SK-N-SH (cell line): ENCODE results near the gene GNB1L. TPM values are rescaled to one million over a fixed set of nuclear protein-coding genes. Genes with fewer than 3 reads are reported as not detected.

Experiments used
- CTCF ChIA-PET: fragments of 300-600, 350-600 bp; formaldehyde crosslinking; extraction: SDS; loops from one replicate; lab custom pipeline; 2021; lab: Yijun Ruan, JAX
- POLR2A ChIA-PET: fragments of 350-600 bp; sonication (Branson Sonifier 250); formaldehyde crosslinking; extraction: SDS; loops from one replicate; lab custom pipeline; 2020; ENCODE audit warnings: antibody characterized with exemption, inconsistent platforms; lab: Yijun Ruan, JAX
- DNase-seq: peaks from one replicate; pipeline ENCODE4 v3.0.0; 2012
- H2AFZ ChIP-seq: fragments of 200-600 bp; sonication (generic); 2 replicates; pipeline ENCODE4 v1.8.1; 2016; ENCODE audit warnings: antibody characterized with exemption, mild to moderate bottlenecking, low read depth
- H3F3A ChIP-seq: fragments of 200-600 bp; sonication (generic); replicated peaks from 2 replicates; pipeline ENCODE3; 2016; ENCODE audit warnings: antibody characterized with exemption, mild to moderate bottlenecking; ENCODE audit not compliant: insufficient read depth
- H3K27ac ChIP-seq, 2 experiments: fragments of 200-500 bp in 1 of 2; fragments of 200-600 bp in 1 of 2; sonication (Bioruptor generic) in 1 of 2; sonication (generic), shearing (Covaris generic) in 1 of 2; 2 replicates each; pipeline versions ENCODE4 v1.5.1 to v1.6.1; 2014 to 2016; ENCODE audit warnings: low read depth in 2 of 2, inconsistent platforms in 1 of 2, low read length in 1 of 2, mild to moderate bottlenecking in 1 of 2, mixed read lengths in 1 of 2
- H3K27me3 ChIP-seq: fragments of 200-600 bp; sonication (generic), shearing (Covaris generic); 2 replicates; pipeline ENCODE4 v1.6.1; 2016; ENCODE audit warnings: mixed run types; ENCODE audit not compliant: insufficient read depth
- H3K36me3 ChIP-seq, 2 experiments: fragments of 200-500 bp in 1 of 2; fragments of 200-600 bp in 1 of 2; sonication (Bioruptor generic) in 1 of 2; sonication (generic) in 1 of 2; replicated peaks in 1 of 2; 2 replicates each; pipeline versions ENCODE3 to v1.5.1; 2014 to 2016; ENCODE audit warnings: low read length in 1 of 2, mild to moderate bottlenecking in 1 of 2; ENCODE audit not compliant: insufficient read depth in 2 of 2, control insufficient read depth in 1 of 2
- H3K4me1 ChIP-seq, 2 experiments: fragments of 200-500 bp in 1 of 2; fragments of 200-600 bp in 1 of 2; sonication (Bioruptor generic) in 1 of 2; sonication (generic), shearing (Covaris generic) in 1 of 2; 2 replicates each; pipeline versions ENCODE4 v1.5.1 to v1.6.1; 2014 to 2016; ENCODE audit warnings: low read depth in 1 of 2, low read length in 1 of 2, mixed run types in 1 of 2; ENCODE audit not compliant: insufficient read depth in 2 of 2, control insufficient read depth in 1 of 2
- H3K4me2 ChIP-seq: fragments of 200-600 bp; sonication (generic), shearing (Covaris generic); 2 replicates; pipeline ENCODE4 v1.6.1; 2017; ENCODE audit warnings: mixed run types
- H3K4me3 ChIP-seq, 2 experiments: fragments of 200-500 bp in 1 of 2; fragments of 200-600 bp in 1 of 2; sonication (Bioruptor generic) in 1 of 2; sonication (generic), shearing (Covaris generic) in 1 of 2; 2 replicates each; pipeline versions ENCODE4 v1.5.1 to v1.8.1; 2014 to 2016; ENCODE audit warnings: low read depth in 2 of 2, inconsistent platforms in 1 of 2, low read length in 1 of 2, mild to moderate bottlenecking in 1 of 2, mixed read lengths in 1 of 2, moderate library complexity in 1 of 2
- H3K79me2 ChIP-seq: fragments of 200-600 bp; sonication (generic); 2 replicates; pipeline ENCODE4 v1.8.1; 2017; ENCODE audit warnings: mild to moderate bottlenecking; ENCODE audit not compliant: insufficient read depth
- H3K9ac ChIP-seq: fragments of 200-600 bp; sonication (generic); 2 replicates; pipeline ENCODE4 v1.6.1; 2017; ENCODE audit warnings: mixed run types
- H3K9me2 ChIP-seq: fragments of 200-600 bp; sonication (generic); 2 replicates; pipeline ENCODE4 v1.6.1; 2017; ENCODE audit warnings: mixed run types
- H3K9me3 ChIP-seq: fragments of 200-600 bp; sonication (generic); 2 replicates; pipeline ENCODE4 v1.6.1; 2017; ENCODE audit warnings: mixed run types, mild to moderate bottlenecking, moderate library complexity
- H4K20me1 ChIP-seq: fragments of 200-600 bp; sonication (generic); 2 replicates; pipeline ENCODE4 v1.6.1; 2017; ENCODE audit warnings: mild to moderate bottlenecking, mixed run types; ENCODE audit not compliant: insufficient read depth
- EP300 ChIP-seq, 2 experiments: IDR thresholded peaks; 2 replicates each; pipeline versions ENCODE4 v1.4.0 to v1.6.1; 2012; ENCODE audit warnings: borderline replicate concordance in 1 of 2, low read depth in 1 of 2, low read length in 1 of 2
- FOSL2 ChIP-seq: IDR thresholded peaks from 2 replicates; pipeline ENCODE4 v1.4.0; 2012; ENCODE audit warnings: low read depth, mild to moderate bottlenecking, moderate library complexity, borderline replicate concordance
- FOXJ3 ChIP-seq: sonication (generic); formaldehyde crosslinking; IDR thresholded peaks from 2 replicates; pipeline ENCODE4 v1.5.1; 2020; ENCODE audit warnings: mild to moderate bottlenecking, missing genetic modification reagents
- FOXM1 ChIP-seq: IDR thresholded peaks from 2 replicates; pipeline ENCODE4 v1.4.0; 2012; ENCODE audit warnings: low read depth, mild to moderate bottlenecking
- NRF1 ChIP-seq: IDR thresholded peaks from 2 replicates; pipeline ENCODE4 v1.6.1; 2012; ENCODE audit warnings: low read depth, mild to moderate bottlenecking, low read length
- SIN3A ChIP-seq: IDR thresholded peaks from 2 replicates; pipeline ENCODE4 v1.6.1; 2012; ENCODE audit warnings: low read depth, mild to moderate bottlenecking, low read length, moderate library complexity, borderline replicate concordance
- TCF12 ChIP-seq: IDR thresholded peaks from 2 replicates; pipeline ENCODE4 v1.4.0; 2012
- TEAD4 ChIP-seq: IDR thresholded peaks from 2 replicates; pipeline ENCODE4 v1.4.0; 2012; ENCODE audit warnings: mild to moderate bottlenecking, borderline replicate concordance; ENCODE audit not compliant: insufficient read depth
- YY1 ChIP-seq: IDR thresholded peaks from 2 replicates; pipeline ENCODE4 v1.4.0; 2012; ENCODE audit warnings: low read depth, mild to moderate bottlenecking
- WGBS: methylation state at CpG from one replicate; pipeline ENCODE4 v1.1.6; 2017; ENCODE audit warnings: low lambda C conversion rate; 5-methylcytosine and 5-hydroxymethylcytosine counted together
- polyA plus RNA-seq, 3 experiments: library from polyadenylated mRNA; depleted of rRNA; stranded (reverse); fragments of >200 nt; gene quantifications; 2 replicates each; pipeline ENCODE4 v1.2.3, GENCODE V29; 2012
- TF ChIP-seq, protein P1 (sequence below): IDR thresholded peaks from 2 replicates; pipeline ENCODE4; 2012
- TF ChIP-seq, protein P2 (sequence below): IDR thresholded peaks from 2 replicates; pipeline ENCODE4 v1.4.0; 2012; ENCODE audit warnings: low read depth
- TF ChIP-seq, protein P3 (sequence below): fragments of 200-600 bp; sonication (generic); IDR thresholded peaks from 2 replicates; pipeline ENCODE4 v1.6.1; 2017; ENCODE audit warnings: antibody characterized with exemption, mild to moderate bottlenecking, moderate library complexity
- TF ChIP-seq, protein P4 (sequence below): fragments of 150-350 bp; IDR thresholded peaks from 2 replicates; pipeline ENCODE4 v1.6.1; 2017; ENCODE audit warnings: antibody characterized with exemption, low read length, low read depth, borderline replicate concordance

GNB1L gene
- polyA plus RNA-seq, 1 of the 3 experiments (the other 2 are of a cell fraction), result 5.9 TPM

DNA sequence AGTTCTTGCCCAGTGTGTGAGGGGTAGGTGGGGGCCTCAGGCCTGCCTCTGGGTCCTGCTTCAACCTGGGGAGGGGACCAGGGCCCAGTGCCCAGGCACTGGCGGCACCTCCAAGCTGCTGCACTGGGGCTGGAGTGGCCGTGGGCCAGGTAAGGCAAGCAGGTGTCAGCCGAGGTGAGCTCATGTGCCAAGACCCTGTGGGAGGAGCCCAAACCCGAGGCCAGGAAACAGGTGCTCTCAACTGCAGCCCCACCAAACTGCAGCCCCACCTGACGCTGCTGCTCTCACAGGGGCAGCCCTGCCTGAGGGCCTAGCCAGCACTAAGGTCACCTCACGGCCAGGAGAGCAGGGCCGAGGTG is 18.1 kb upstream of the GNB1L start:
- no peak overlapping the region for H2AFZ ChIP-seq
- TF ChIP-seq TEAD4 (no peak), FOXJ3 (CRISPR knock-in tag) (no peak), TCF12 (no peak), EP300 (IDR thresholded peaks at IDR 0.05; ENCODE audit: borderline replicate concordance in 1 of 2, low read depth in 1 of 2, low read length in 1 of 2) (no peak), FOSL2 (no peak), SIN3A (no peak), YY1 (no peak), FOXM1 (no peak), NRF1 (no peak)
- TF ChIP-seq, protein P1, sequence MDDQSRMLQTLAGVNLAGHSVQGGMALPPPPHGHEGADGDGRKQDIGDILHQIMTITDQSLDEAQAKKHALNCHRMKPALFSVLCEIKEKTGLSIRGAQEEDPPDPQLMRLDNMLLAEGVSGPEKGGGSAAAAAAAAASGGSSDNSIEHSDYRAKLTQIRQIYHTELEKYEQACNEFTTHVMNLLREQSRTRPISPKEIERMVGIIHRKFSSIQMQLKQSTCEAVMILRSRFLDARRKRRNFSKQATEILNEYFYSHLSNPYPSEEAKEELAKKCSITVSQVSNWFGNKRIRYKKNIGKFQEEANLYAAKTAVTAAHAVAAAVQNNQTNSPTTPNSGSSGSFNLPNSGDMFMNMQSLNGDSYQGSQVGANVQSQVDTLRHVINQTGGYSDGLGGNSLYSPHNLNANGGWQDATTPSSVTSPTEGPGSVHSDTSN, result no peak
- TF ChIP-seq, protein P2, sequence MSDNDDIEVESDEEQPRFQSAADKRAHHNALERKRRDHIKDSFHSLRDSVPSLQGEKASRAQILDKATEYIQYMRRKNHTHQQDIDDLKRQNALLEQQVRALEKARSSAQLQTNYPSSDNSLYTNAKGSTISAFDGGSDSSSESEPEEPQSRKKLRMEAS, result no peak
- TF ChIP-seq, protein P3, sequence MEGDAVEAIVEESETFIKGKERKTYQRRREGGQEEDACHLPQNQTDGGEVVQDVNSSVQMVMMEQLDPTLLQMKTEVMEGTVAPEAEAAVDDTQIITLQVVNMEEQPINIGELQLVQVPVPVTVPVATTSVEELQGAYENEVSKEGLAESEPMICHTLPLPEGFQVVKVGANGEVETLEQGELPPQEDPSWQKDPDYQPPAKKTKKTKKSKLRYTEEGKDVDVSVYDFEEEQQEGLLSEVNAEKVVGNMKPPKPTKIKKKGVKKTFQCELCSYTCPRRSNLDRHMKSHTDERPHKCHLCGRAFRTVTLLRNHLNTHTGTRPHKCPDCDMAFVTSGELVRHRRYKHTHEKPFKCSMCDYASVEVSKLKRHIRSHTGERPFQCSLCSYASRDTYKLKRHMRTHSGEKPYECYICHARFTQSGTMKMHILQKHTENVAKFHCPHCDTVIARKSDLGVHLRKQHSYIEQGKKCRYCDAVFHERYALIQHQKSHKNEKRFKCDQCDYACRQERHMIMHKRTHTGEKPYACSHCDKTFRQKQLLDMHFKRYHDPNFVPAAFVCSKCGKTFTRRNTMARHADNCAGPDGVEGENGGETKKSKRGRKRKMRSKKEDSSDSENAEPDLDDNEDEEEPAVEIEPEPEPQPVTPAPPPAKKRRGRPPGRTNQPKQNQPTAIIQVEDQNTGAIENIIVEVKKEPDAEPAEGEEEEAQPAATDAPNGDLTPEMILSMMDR, result no peak
- H3K9me2 ChIP-seq, result no peaks in the 10 kb centered on the region
- no peak overlapping the region for H3K9ac ChIP-seq
- H3F3A ChIP-seq, result no peaks in the 10 kb centered on the region
- no peak overlapping the region for H3K4me3 ChIP-seq
- no peaks in the 10 kb centered on the region for H3K36me3 ChIP-seq
- H3K27me3 ChIP-seq, result no peaks in the 10 kb centered on the region
- H3K79me2 ChIP-seq, result no peaks in the 10 kb centered on the region
- CTCF ChIA-PET, result interaction anchor here (1.0 to 1.4 kb wide), 3 partner anchors 30 to 142 kb away, joined by 3 to 5 read pairs (median 3); no protein-coding TSS in a partner anchor
- H3K4me2 ChIP-seq, result no peak overlapping the region
- WGBS, result no CpG with 5 or more reads among the region's 7 CpGs
- POLR2A ChIA-PET, result no interaction called here
- H3K27ac ChIP-seq, result no peak overlapping the region
- H4K20me1 ChIP-seq, result no peaks in the 10 kb centered on the region
- H3K4me1 ChIP-seq, result peaks cover 5 to 21% of the 10 kb centered on the region in 2 experiments; a peak in 2 of 4 replicates
- no peak for DNase-seq
- no peaks in the 10 kb centered on the region for H3K9me3 ChIP-seq

DNA sequence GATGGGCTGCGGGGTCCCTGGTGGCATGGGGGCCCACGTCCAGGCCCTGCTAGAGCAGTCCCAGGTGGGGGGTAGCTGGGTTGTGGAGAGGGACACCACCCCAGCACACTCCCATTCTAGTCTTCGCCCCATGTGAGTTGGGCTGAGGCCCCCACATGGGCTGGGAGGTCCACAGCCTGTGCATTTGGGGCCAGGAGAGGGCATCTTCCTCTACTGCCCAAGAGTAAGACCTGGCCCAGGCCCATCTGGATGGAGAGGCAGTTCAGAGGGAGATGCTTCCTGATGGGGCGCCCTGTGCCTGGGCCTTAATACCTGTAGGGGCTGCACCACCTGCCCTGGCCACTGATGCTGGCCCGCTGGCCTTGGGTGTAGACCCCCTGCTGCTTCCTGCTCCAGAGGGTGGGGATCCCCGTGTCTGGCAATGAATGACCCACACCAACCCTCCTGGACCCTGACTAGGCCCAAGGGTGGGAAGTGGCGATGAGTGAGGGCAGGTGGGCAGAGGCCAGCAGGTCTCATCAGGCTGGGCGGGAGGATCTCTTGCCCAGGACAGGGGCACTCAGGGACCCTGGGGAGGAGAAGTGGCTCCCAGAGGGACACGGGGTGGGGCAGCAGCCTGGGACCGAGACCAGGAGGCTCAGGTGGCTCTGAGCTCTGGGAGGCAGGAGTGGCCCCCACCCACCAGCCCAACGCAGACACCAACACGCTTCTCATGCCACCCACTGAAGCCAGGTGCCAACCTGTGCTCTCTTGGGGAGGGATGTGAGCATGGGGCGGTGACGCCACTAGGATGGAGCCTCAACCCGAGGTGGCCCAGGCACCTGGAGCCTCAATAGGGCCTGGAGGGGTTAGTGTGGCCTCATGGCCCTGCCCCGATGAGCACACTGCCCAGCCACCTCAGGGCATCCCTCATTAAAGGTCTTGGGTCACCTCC is 17.4 kb upstream of the GNB1L start:
- 100% methylated on average over 1 of the region's 16 CpGs for WGBS
- ChIA-PET POLR2A (no interaction called here), CTCF (interaction anchor here (1.0 to 4.1 kb wide), 6 partner anchors 10 to 142 kb away, joined by 3 to 22 read pairs (median 3); no protein-coding TSS in a partner anchor)
- no peak for DNase-seq
- Histone ChIP-seq H3K4me2 (no peak overlapping the region), H3K36me3 (no peaks in the 10 kb centered on the region), H3K79me2 (no peaks in the 10 kb centered on the region), H3K27me3 (no peaks in the 10 kb centered on the region), H3K4me3 (no peak overlapping the region), H3K9me2 (no peaks in the 10 kb centered on the region), H2AFZ (no peak overlapping the region), H3K4me1 (peaks cover 5 to 16% of the 10 kb centered on the region in 2 experiments; a peak in 2 of 4 replicates), H3K9ac (no peak overlapping the region), H3K9me3 (no peaks in the 10 kb centered on the region), H3K27ac (no peak overlapping the region), H3F3A (no peaks in the 10 kb centered on the region), H4K20me1 (no peaks in the 10 kb centered on the region)
- TF ChIP-seq FOSL2 (no peak), YY1 (no peak)
- TF ChIP-seq, protein P4, sequence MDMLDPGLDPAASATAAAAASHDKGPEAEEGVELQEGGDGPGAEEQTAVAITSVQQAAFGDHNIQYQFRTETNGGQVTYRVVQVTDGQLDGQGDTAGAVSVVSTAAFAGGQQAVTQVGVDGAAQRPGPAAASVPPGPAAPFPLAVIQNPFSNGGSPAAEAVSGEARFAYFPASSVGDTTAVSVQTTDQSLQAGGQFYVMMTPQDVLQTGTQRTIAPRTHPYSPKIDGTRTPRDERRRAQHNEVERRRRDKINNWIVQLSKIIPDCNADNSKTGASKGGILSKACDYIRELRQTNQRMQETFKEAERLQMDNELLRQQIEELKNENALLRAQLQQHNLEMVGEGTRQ, result no peak
